Epidermal melanocyte (primary cell): Measurements from ENCODE around the gene BNIP3.

Experiments
- DNase-seq: peaks from one replicate; pipeline ENCODE4 v3.0.0; 2011; ENCODE audit warnings: low spot score; ENCODE audit not compliant: insufficient read length

BNIP3 gene

DNA sequence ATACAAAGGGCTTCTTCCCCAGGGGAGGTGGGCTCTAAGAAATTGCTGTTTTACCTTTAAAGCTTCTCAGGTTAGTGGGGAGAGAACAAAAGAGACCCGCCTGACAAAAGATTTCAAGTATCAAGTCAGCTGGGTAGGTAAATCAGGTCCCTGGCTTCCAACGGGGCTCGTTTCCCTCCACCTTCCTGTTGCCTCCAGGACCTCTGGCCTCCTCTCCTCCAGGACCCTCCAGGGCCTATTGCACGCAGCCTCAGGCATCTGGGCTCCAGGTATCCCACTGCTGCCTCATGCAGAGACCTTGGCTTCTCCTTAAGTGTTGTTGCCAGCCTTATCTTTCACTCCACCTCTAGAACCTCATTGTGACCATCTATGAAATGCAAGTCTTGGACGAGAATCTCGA, 2.9 kb downstream of the BNIP3 start:
- no peak for DNase-seq

DNA sequence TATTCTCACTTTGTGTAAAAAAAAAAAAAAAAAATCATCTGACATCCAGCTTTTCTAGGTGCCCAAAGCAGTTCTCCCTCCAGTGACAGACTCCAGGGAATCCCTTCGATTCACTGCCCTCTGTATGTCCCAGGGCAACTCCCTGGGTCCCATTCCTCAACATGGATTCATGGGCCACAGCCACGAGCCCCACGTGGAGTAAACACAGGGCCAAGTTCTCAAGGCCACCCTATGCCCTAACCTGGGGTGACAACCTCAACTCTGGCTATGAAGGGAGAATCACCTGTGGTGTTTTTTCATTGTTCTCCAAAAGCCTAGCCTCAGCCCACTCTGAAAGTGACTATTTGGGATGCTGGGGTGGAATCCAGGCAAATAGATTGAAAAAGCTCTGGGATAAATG, 3.4 kb downstream of the BNIP3 start:
- DNase-seq, result no peak

DNA sequence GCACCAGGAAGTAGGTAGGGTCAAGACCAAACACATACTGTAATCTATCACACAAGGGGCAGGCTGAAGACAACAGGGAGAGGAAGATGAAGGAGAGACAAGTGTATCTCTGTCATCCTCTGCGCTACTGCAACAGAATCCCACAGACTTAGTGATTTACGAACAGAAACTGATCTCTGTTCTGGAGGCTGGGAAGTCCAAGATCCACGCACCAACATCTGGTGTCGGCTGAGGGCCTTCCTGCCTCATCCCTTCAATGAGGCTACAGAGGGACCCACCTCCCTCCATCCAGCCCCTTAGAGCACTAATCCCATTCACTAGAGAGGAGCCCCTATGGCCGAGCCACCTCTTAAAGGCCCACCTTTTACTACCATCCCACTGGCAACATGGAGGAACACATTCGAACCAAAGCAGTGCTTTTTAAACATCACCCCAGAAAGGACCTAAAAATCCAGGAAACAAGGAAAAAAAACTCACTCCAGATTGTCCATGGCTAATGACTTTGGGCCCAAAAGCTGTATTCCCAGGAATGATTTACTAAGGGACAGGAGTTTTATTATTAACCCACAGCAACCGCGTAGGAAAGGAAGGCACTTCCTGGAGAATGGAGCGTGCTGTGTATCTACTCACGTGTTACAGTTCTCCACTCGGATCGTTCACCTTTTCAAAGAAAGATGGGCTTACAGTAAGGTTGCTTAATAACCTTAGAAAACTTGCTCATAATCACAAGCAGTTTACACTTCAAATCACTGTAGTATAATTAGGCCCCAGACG, 4.2 kb downstream of the BNIP3 start:
- no peak for DNase-seq

DNA sequence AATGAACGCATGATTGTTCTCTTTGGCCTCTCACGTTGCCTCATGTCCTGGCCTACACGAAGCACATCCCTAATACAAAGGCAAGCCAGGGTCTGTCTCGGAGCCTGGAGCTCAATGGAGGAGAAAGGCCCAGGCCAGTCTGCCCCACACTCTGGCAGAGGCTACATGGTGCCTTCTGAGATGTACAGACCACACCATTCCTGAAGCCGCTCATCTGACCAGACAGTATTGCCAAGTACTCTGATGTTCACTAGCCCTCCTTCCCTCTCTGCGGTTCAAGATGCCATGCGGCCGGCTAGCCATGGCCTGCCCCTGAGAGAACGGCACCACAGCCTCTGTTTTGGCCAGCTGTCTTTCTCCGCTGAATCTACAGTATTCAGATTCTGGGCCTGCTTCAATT, 5.9 kb downstream of the BNIP3 start:
- no peak for DNase-seq

GRCh38 chr10:131975003-131975402, 6.7 kb downstream of the BNIP3 start:
- no peak for DNase-seq

- DNase-seq, result no peak
Observed at GRCh38 chr10:131974034-131974817, 7.5 kb downstream of the BNIP3 start.

DNA sequence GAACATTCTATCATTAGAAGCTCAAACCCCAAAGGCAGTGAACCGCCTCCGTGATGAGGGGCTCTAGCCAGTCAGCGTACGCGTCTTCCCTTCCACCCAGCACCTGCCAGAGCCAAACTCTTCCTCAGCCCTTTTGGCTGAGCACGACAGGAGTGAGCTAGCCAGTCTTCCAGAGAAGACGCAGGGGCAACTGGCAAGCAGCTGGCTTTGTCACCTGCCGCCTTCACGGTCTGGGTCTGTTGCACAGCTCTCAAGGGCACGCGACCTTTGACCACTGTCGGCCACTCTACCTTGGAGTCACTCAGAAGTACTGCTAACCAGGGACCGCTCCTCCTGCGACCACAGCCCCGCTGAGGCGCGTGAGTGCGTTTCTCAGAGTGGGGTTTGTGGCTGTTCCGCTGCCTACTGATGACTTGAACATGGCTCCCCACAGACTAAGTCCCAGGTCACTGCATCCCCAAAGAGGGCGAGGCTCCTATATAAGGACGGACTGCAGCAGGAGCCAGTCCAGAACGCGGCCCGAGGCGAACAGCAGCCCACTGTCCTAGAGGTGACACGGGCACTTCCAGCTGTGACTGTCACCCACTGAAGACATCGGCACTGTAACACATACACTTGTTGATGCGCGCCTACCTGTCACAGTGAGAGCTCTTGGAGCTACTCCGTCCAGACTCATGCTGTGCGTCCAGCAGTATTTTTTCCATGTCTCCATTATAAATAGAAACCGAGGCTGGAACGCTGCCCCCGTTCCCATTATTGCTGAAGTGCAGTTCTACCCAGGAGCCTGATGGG, 8.4 kb downstream of the BNIP3 start:
- no peak for DNase-seq

DNA sequence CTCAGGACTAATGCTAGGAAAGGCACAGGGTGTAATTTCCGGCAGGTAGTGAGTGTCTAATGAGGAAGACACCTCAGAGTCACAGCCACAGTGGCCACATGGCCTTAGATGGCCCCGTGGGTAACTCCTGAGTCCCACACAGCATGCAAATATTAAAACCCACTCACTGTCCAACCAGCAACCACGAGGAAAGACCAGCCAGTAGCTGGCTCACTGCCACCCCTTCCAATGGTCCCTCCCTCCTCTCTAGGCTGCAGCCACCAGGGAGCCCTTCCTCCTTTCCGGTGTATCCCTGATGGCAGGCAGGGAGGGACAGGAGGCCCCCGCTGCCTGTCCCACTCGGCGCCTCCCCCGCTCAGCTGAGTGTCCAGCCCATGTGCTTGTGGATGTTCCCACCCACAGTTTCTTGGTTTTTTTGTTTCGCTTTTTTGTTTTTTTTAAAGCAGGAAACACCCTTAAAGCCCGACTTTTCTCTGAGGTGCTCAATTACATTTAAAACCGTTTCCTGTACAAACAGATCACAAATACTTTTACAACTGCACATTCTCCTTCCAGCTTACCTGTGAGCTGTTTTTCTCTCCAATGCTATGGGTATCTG, 9.2 kb downstream of the BNIP3 start:
- DNase-seq, result no peak

DNA sequence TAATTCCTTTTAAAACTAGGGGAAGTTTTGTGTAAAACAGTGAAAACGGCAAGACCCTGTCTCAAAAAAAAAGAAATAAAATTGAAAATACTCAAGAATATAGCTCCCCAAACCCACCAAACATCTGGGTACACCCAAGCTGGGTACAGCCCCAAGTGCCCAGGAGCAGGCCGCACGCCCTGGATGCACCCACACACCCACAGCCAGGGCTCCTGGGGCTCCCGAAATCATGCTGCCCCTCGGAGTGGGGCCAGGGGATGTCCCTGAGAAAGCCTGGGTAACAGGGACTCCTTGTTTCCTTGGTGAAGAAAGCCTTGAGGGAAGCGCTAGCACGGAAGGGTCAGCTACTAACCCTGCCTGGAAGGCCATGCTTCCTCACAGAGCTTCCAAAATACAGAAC, 10.1 kb downstream of the BNIP3 start:
- DNase-seq, result no peak

DNA sequence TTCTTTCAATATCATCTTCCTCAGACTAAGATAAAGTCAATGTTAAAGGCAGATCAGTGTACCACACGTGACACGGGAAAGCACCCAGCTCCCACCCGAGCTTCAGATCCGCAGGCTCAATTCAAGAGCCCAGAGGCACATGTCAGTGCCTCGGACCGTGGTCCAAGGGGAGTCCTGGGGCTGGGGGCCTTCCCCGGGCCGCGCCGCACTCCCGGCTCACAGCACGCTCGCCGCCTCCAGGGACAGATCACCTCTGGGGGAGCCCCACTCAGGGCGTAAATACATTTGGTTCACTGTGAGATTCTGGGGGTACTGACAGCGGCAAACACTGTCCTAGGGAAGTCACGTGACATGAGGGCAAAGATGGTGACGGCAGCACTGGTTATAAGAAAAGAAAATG, 10.8 kb downstream of the BNIP3 start:
- no peak for DNase-seq

DNA sequence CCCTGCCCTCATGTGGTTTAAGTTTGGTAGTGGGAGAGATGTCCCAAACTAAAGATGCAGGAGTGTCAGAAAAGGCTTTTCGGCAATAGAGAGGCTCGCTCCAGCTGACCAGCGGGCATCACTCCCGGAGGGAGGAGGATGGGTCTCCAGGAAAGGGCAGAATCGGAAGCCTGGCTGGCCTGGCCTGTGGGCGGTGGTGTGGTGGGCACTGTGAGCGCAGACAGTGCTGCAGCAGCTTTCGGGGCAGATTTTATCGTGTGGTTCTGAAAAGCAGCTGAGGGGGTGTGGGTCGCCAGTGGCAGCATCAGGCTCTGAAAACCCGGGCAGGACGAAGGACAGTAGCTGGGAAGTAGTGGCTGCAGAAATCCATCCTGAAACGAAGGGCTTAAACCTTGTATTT, 12.8 kb downstream of the BNIP3 start:
- DNase-seq, result no peak

GRCh38 chr10:131964298-131964697, 17.4 kb downstream of the BNIP3 start:
- no peak for DNase-seq

DNA sequence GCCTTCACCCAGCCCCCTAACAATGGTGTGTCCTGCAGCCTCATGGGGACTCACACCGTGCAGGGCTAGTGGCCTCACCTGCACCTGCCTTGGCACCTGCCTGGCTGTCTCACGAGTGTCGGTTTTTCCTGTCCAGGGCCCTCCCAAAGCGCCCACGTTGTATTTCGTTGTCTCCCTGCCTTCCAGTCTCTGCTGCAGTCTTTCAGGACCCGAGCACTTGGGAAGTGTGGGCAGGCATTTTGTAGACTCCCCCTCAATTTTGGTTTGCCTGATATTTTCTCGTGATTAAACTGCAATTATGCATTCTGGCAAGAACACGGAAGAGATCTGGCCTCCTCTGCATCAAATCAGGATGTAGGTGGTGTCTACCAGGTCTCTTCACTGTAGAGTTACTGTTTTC, 17.9 kb downstream of the BNIP3 start:
- DNase-seq, result no peak

DNA sequence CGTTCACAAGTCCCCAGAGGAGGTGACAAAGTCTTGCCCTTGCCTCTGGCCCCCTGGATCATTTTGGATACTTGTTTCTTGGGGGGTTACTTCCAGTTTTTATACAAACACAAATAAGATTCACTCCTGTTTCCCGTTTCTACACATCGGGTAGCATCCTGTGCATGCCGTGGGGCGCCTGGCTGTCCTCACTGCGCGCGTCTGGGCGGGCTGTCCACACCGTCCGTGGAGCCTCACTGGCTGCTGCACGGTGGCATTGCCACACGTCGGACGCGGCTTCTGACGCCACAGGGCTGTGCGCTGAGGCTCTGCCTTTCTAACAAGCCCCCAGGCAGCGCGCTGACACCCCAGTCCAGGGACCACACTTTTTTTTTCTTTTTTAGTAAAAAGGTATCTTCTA, 18.4 kb downstream of the BNIP3 start:
- no peak for DNase-seq

DNA sequence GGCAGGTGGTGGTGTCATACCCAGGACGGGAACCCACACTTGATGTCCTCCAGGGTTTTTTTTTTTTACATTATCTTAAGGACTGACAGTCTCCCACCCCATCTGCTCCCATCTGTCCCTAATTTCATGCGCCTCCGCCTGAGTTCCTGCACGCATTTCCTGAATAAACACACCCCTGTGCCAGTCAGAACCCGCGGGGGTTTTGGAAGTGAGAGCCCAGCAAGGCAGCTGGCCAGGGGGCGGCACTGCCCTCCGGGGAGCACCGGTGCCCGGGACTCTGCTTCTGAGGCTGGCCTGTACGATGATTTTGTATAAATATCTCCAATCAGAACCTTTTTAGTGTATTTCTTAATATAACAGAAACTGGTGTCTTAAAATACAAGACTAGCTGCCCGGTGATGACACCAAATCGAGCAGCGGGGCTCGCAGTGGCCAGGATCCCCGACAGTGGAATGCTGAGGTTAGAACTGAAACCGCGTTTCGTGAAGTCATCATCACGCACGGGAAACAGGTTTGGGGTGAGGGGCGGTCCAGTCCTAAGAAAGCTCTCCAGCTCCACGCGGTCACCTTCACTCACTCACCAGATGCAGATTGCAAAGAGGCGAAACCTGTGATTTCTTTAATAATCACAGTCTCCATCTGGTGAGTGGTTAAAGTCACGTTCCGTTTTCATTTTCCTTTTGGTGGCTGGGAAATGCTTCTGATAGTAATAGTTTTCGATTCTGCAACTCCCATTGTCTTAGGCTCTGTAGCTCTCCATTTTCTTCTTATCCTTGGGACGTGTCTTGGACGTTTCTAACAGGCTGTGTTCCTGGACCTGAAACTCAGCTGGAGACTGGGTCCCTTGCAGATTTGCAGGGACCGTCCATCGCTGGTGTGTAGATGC, 19.7 kb downstream of the BNIP3 start:
- no peak for DNase-seq

DNA sequence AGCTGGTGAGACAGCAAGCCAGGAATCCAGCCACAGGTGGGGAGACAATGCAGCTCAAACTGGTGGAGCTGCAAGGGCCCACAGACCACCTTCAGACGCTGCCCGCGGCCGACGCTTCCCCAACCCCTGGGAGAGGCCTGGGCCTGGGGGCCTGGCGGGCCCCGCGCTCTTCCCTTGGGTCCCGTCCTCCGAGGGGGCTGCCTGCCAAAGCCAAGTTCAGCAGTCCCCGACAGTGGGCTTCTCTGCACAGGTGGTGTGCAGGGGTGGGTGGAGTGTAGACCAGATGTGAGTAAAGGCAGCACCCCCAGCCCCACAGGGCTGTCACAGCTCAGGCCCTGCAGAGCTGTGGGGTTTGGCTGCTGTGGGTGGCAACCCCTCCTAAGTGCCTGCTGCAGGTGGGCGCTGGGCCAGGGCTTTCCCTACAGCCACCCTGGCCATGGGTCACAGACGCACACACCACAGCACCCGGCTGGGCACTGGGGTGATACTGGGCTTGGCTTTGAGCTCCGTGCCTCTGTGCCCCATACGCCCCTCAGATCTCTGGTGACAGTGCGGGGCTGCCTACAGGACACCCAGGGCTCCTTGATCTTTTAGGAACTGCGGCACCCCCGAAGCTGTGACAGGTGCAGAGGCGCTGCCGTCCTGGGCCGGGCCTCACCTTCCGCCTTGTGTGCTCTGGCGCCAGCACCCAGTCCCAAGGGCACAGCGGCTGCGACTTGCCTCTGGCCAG, 20.5 kb downstream of the BNIP3 start:
- no peak for DNase-seq

DNA sequence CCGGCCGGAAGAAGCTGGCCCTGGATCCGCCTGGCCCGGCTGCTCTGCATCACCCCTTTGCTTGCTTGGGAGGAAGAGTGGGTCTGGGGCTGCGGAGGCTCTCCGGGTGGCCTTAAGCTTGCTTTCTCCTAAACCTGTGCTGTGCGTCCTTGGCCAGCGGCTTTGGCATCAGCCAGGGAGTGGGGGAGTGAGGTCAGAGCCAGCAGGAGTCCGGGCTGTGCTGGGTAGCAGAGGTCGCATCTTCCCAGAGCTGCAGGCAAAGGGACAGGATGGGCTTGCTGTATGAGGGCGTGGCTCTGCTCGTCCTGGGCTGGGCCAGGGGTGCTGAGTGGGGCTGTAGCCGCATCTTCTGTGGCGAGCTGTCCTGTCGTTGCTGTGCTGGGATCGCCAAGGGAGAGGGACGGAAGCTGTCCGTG, 21.1 kb downstream of the BNIP3 start:
- no peak for DNase-seq

DNA sequence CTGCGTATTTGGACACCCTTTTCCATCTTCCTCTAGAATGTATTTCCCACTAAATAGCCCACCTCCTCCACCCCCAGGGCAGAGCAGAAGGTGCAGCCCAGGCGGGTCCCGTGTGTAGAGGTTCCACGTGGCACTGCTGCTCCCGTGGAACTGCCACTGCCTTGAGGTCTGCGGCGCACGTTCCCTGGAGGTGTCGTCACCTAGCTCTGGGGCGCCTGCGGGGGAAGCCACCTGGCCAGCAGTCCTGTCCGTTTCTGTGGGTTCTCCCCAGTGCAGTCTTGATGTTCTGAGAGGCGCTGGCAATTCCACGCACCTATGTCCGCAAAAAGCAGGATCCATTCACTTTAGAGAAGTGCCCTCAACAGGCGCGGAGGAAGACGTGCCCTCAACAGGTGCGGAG, 21.9 kb downstream of the BNIP3 start:
- DNase-seq, result no peak

GRCh38 chr10:131955591-131956340, 26.0 kb downstream of the BNIP3 start:
- DNase-seq, result no peak
